Measurements from ENCODE around the gene CTR9.
A peak's percentile ranks its signal among the peaks of the same experiment; 100 is the strongest.

Gene CTR9

GRCh38 chr11:10743354-10744000, 7.6 kb upstream of the CTR9 start:
- DNase-seq = peak; percentile 20

- DNase-seq = no peak
Observed at GRCh38 chr11:10744206-10744605, 6.8 kb upstream of the CTR9 start.

GRCh38 chr11:10746871-10747270, 4.2 kb upstream of the CTR9 start:
- DNase-seq = no peak

- no peak for DNase-seq
Observed at GRCh38 chr11:10747733-10748132, 3.3 kb upstream of the CTR9 start.

GRCh38 chr11:10749476-10749875, 1.6 kb upstream of the CTR9 start:
- DNase-seq = no peak

- DNase-seq = no peak
Observed at GRCh38 chr11:10751581-10751940, 515 bp downstream of the CTR9 start.

GRCh38 chr11:10752061-10752460, 1.0 kb downstream of the CTR9 start:
- DNase-seq = no peak

GRCh38 chr11:10752486-10752885, 1.4 kb downstream of the CTR9 start:
- DNase-seq = no peak

- DNase-seq = no peak
Observed at GRCh38 chr11:10758957-10759356, 7.9 kb downstream of the CTR9 start.

GRCh38 chr11:10761085-10761698, 10.1 kb downstream of the CTR9 start:
- DNase-seq = no peak

- no peak for DNase-seq
Observed at GRCh38 chr11:10762185-10762584, 11.1 kb downstream of the CTR9 start.

GRCh38 chr11:10762913-10763421, 11.9 kb downstream of the CTR9 start:
- DNase-seq = no peak

- DNase-seq = no peak
Observed at GRCh38 chr11:10763766-10764165, 12.7 kb downstream of the CTR9 start.

GRCh38 chr11:10764412-10764811, 13.4 kb downstream of the CTR9 start:
- no peak for DNase-seq

GRCh38 chr11:10770626-10771254, 19.7 kb downstream of the CTR9 start:
- DNase-seq = peak; percentile 25

GRCh38 chr11:10771457-10771856, 20.4 kb downstream of the CTR9 start:
- DNase-seq = no peak

GRCh38 chr11:10774811-10775210, 23.8 kb downstream of the CTR9 start:
- DNase-seq = no peak

GRCh38 chr11:10777393-10777793, 26.3 kb downstream of the CTR9 start:
- DNase-seq = no peak

- no peak for DNase-seq
Observed at GRCh38 chr11:10777806-10778205, 26.8 kb downstream of the CTR9 start.

GRCh38 chr11:10778217-10778970, 27.3 kb downstream of the CTR9 start:
- DNase-seq = no peak

GRCh38 chr11:10779086-10779485, 28.0 kb downstream of the CTR9 start:
- DNase-seq = no peak

GRCh38 chr11:10780040-10780439, 29.0 kb downstream of the CTR9 start:
- DNase-seq = no peak

All from stimulated activated CD4-positive, alpha-beta T cell treated with anti-CD3 and anti-CD28 coated beads, Interleukin-4, amount 100 ng/mL, for 24 hours (primary cell).